Measurements from ENCODE around the gene SHB. TPM values are rescaled to one million over a fixed set of nuclear protein-coding genes. Genes with fewer than 3 reads are reported as not detected.

SHB gene, protein sequence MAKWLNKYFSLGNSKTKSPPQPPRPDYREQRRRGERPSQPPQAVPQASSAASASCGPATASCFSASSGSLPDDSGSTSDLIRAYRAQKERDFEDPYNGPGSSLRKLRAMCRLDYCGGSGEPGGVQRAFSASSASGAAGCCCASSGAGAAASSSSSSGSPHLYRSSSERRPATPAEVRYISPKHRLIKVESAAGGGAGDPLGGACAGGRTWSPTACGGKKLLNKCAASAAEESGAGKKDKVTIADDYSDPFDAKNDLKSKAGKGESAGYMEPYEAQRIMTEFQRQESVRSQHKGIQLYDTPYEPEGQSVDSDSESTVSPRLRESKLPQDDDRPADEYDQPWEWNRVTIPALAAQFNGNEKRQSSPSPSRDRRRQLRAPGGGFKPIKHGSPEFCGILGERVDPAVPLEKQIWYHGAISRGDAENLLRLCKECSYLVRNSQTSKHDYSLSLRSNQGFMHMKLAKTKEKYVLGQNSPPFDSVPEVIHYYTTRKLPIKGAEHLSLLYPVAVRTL
- polyA plus RNA-seq (ENCODE audit: insufficient read length in 4 of 4): 10 to 100 TPM; 14.8 to 24.6 (median 15.7) TPM

DNA sequence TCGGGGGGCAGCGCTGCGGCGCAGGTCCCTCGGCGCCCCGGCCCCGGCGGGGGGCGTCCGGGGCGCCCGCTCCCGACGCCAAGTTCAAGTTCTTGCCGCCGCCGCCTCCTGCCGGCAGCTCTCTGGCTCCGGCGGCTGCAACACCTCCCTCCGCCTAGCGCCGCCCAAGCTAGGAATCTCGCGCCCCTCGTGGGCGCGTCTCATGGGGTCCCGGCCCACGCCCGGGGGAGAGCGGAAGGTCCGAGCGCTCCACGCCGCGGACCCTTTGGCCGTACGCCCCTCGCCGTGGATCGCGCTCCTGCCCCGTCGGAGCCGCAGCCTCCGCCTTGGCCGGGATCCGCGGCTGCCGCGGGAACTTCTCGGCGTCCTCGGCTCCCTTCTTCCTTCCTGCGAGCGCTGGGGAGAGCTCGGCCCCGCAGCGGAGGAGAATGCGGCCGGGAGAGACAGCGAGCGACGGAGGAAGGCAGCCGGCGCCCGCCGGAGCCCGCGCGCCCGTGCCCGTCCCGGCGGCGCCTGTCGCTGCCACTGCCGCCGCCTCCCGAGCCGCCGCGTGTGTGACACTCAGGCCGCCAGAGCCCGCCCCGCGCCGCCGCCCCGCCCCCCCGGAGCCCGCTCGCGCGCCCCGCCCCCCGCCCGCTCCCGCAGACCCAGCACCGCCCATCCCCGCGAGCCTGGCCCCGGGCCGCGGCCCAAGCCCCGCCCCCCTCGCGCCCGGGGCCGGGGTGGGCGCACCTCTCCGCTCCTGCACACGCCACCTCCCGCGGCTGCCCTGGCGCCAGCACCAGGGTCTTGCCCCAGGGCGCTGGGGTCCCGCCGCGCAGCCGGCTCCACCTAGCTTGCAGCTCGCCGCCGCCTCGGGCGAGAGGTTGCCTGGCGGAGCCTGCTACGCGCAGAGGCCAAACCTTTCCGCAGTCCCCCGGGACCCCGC is at the start of gene SHB:
SHB (minus strand) TSS at position 527 of the 928 bp plus-strand sequence. CDS start 582 bp downstream, outside the sequence.
- peak in 3 of 4 donors; percentile 57 to 70 (median 60) for DNase-seq (ENCODE audit: low read depth in 4 of 4, low spot score in 3 of 4)

DNA sequence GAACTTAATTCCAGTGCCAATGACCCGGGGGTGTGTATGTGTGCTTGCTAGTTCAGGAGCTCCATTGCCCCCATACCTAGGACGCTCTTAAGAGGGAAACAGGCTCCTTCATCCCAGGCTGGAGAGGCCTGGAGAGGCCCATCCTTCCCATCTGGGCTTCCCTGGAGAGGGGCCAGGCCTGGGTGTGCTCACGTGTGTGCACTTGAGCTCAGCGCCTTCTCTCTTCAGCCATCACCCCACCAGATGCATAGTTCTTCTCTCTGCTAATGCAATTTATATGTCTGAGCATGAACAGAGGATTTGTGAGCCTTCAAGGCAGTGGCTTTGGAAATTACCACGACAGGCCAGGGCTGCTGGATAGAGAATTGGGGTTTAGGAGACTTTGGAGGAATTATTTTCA is 48.6 kb upstream of the SHB start:
- DNase-seq (ENCODE audit: low read depth in 4 of 4, low spot score in 3 of 4): no peak

DNA sequence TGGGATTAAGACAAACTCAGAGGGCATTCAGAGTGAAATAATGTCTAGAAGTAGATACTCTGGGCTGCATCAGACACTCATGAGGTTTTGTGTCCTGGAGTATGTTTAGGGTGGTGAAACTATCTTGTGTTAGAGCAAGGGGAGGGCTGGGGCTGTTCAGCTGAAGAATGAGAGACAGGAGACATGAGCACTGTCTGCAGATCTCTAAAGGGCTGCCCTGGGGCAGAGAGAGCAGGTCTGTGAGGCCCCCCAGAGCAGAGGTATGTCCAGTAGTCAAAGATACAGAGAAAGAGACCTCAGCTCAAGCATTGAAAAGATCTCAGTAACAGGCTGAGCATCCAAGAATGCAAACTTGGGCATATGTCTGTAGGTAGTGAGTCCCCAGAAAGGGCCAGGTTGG is 45.9 kb upstream of the SHB start:
- DNase-seq (ENCODE audit: low read depth in 4 of 4, low spot score in 3 of 4): no peak

DNA sequence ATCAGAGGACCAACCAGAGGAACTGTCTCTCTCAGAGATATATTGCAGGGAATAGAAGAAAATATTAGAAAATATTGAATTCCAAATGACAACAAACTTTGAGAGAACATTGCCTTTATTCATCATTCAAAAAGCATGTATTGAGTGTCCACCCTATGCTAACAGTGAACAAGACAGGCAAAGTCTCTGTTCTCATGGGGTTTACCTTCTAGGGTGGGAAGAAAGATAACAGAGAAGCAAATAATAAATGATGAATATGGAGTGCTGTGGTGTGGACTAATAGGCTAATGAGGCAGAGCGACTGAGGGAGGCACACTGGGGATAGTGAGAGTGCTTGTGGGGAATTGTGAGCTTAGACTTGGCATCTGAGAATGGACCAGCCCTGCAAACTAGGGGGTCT is 43.4 kb upstream of the SHB start:
- no peak for DNase-seq (ENCODE audit: low read depth in 4 of 4, low spot score in 3 of 4)

DNA sequence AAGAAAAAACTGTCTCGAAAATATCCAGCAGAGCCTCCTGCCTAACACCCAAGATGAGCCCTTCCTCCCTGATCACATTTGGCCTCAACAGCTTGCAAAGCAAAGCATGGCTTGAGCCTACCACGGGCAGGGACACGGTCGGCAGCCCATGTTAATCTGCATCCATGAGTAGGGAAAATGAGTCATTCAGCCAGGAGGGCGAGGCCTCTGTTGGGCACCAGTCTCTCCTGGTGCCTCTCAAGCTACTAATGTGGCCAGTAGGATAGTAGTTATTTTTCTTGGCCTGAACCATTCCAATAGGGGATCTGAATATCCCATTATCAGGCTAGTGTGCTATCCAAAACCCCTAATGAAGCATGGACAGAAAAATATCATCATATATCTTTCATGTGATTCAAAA is 43.0 kb upstream of the SHB start:
- DNase-seq (ENCODE audit: low read depth in 4 of 4, low spot score in 3 of 4): no peak

DNA sequence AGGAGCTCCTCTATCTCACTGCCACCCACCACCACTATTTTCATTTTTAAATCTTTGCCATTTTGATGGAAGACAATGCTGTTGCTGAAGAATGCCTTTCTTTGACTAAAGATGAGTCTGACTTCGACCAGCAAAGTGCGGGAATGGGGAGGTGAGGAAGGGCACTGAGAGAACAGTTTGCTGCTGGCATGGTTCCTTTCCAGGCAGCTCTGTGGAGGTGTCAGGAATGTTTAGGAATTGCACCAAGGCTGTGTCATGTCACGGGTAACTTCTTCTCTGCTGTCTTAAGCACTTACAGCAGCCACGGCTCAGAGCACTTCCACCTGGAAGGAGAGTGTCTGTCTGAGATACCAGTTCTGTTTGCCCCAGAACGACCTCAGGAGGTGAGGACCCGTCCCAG is 41.4 kb upstream of the SHB start:
- DNase-seq (ENCODE audit: low read depth in 4 of 4, low spot score in 3 of 4): no peak

DNA sequence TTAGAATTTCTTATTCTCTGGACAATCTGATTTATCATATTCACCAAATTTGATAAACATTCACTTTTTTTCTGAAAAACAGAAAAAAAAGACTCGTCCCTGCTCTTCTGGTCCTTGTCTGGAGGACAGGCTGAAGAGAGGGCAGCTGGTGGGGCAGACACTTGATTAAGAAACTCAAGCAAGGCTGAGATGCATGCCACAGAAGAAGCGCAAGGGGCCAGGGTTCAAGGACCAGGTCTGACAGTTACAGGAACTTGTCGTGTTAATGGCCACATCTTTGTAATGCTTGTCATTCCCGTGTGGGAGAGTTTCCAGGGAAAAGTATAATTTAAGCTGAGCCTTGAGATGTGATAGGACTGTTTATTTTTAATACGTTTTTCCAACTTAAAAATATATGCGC is 40.6 kb upstream of the SHB start:
- no peak for DNase-seq (ENCODE audit: low read depth in 4 of 4, low spot score in 3 of 4)

DNA sequence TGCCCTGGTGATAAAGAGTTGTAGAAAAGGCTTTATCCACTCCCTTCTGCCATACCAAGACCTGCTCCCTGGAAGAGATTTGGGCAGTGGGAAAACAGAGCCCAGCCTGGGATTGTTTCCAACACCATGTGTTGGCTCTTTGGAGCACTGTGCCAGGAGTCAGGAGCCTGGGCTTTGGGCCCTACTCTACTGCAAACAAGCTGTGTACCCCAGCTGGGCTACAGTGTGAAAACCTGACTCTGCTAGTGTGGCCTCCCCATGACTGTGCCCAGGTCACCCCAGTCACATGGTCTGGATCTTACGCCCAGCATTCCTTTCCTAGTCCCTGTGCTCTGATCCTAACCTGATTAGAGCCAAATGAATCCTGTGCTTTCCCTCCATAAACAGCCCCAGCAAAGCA is 39.3 kb upstream of the SHB start:
- DNase-seq (ENCODE audit: low read depth in 4 of 4, low spot score in 3 of 4): no peak

DNA sequence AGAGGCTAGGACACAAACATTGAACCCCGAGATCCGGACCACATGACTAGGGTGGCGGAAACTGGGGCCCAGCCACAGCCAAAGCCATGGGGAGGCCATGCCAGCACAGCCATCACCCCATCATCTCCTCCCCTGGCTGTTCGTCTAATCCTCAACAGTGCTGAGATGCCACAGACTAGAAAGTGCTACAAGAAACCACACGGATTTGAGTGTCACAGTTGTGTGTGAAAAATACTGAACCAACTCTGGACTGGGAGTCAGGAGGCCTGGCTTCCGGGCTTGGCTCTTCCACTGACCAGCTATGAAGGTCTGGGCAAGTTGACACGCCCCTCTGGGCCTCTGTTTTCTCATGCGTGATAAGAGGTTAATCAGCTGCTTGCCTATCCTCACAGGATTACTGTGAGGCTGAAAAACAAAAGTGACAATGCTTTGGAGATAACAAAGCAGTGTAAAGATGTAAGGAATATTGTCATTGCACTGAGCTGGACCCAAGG is 38.8 kb upstream of the SHB start:
- DNase-seq (ENCODE audit: low read depth in 4 of 4, low spot score in 3 of 4): no peak

DNA sequence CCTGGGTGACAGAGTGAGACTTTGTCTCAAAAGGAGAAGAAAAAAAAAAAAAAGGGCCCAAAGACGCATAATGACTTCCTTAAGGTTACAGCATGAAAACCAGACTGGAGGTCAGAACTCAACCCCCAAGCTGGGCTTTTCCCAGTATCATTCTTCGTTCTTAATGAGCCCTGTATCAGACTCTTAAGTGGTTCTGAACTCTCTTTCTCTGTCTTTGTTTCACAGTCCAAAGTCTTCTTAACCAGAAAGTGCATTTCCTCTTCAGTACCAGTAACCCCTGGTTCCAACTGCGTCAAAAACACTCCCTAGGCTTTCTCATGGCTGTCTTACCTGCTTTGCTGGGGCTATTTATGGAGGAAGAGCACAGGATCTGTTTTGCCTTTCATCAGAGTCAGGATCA is 38.4 kb upstream of the SHB start:
- DNase-seq (ENCODE audit: low read depth in 4 of 4, low spot score in 3 of 4): no peak

DNA sequence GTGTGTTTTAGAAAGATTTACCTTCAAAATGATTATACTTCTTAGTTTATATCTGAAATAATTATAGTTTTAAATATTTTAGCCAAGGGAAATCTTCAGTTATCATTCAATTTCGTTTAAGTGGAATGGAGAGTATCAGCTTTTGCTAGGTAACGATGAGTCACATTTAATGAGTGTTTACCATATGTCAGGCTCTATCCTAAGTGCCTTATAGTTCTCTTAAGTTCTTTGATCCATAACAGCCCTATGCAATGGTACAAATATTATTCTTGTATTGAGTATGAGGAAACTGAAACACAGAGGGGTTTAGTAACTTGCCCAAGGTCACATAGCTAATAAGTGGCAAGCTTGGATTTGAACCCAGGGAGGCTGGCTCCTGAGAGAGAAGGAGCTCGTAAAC is 37.5 kb upstream of the SHB start:
- DNase-seq (ENCODE audit: low read depth in 4 of 4, low spot score in 3 of 4): no peak

DNA sequence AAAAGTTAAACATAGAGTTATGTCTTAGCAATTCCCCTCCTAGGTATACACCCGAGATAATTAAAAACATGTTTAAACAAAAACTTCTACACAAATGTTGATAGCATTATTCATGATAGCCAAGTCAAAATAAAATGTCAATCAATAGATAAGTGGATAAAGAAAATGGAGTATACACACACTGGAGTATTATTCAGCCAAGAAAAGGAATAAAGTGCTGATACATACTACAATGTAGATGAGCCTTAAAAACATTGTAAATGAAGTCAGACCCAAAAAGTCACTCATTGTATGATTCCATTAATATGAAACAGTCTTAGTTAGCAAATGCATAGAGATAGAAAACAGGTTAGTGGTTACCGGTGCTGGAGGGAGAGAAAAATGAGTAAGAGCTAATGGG is 34.3 kb upstream of the SHB start:
- DNase-seq (ENCODE audit: low read depth in 4 of 4, low spot score in 3 of 4): no peak

DNA sequence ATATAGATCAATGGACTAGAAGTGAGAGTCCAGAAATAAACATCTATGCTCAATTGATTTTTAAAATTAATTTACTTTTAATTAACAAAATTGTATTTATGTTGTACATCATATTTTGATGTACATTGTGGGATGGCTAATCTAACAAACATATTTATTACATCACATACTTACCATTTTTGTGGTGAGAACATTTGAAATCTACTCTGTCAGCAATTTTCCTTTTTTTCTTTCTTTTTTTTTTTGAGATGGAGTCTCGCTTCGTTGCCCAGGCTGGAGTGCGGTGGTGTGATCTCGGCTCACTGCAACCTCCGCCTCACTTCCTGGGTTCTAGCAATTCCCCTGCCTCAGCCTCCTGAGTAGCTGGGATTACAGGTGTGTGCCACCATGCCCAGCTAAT is 32.4 kb upstream of the SHB start:
- no peak for DNase-seq (ENCODE audit: low read depth in 4 of 4, low spot score in 3 of 4)

DNA sequence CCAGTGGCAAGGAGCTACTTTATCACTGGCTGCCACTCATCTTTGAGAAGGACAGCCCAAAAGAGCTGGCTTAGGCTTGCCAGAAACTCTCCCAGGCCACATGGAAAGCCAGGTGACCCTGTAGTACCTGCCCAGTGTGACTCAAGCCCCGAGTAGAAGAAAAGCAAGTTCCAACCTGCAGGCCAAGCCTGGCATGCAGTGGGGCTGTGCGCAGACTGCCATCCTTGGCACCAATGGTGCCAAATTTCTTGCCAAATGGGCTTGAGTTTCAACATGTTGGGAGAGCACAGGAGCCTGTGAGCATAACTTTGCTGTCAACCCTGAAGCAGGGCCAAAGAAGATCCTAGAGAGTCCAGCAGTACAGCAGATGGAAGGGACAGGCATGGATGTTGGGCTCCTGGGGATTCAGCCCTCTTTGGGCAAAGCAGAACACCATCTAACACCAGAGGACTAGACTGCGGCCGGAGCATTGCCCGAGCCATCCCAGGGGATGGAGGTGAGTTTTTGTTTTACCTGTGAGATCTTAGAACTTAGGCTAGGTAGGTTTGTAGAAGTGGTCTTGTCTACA is 27.3 kb upstream of the SHB start:
- DNase-seq (ENCODE audit: low read depth in 4 of 4, low spot score in 3 of 4): no peak

DNA sequence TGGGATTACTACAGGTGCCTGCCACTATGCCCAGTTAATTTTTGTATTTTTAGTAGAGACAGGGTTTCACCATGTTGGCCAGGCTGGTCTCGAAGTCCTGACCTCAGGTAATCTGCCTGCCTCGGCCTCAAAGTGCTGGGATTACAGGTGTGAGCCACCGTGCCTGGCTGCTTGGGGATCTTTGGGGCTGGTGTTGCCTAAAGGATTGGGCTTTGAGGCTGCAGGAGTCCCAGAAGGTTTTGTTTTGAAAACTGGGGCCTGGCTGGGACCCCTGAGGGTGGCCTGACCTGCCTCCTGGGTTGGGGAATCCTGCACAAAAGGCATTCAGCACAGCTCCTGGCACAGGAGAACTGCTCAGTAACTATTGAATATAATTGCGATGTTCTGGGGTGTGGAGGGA is 25.1 kb upstream of the SHB start:
- DNase-seq (ENCODE audit: low read depth in 4 of 4, low spot score in 3 of 4): no peak

DNA sequence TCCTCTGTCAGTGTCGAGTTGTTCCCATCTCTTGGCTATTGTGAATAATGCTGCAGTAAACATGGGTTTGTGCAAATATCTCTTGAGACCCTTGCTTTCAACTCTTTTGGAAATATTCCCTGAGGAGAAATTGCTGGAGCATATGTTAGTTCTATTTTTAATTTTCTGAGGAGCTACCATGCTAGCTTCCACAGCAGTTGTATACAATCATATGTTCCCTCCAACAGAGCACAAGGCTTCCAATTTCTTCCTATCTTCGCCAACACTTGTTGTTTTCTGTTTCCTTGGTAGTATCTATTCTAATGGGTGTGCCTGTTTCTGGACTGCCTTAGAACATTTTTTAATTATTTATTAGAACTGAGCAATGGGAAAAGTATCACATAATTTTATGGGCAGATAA is 23.6 kb upstream of the SHB start:
- no peak for DNase-seq (ENCODE audit: low read depth in 4 of 4, low spot score in 3 of 4)

DNA sequence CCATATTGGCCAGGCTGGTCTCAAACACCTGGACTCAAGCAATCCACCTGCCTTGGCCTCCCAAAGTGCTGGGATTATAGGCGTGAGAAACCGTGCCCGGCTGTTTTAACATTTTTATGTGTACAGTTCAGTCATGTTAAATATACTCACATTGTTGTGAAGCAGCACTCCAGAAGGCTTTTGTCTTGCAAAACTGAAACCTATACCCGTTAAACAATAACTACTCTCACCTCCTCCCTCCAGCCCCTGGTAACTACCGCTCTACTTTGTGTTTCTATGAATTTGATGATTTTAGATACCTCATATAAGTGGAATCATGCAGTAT is 23.1 kb upstream of the SHB start:
- no peak for DNase-seq (ENCODE audit: low read depth in 4 of 4, low spot score in 3 of 4)

DNA sequence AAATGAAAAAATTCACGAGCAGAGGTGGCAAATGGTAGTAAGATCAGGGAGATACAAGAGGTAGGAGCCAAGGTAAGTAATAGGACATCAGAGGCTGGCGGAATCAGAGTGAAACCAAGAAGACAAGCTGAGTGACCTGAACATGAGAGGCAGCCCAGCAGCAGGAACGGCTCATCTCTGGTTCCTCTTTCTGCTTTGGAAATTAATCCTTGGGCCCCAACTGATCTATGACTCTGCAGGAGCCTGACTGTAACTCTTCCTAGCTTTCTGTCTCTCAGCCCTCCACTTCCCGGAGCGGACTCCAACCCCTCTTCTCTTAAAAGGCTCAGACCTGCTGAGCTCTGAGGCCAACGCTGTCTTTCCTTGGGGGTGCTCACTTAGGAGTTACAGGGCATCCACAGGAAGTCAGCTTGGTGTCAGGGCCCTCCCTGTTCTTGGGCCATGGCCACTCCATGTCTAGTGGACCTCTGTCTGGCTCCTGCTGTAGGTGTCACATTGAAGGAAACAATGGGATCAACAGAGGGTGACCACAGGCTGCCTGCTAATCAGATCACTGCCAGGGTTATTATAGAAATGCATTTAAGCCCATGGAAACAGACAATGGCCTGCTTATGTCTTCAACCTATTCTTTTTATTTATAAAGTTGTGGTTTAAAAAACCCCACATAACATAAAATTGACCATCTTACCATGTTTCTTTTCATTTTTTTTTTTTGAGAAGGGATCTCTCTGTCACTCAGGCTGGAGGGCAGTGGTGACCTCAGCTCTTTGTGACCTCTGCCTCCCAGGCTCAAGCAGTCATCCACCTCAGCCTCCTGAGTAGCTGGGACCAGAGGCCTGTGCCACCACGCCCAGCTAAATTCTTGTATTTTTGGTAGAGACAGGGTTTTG is 22.5 kb upstream of the SHB start:
- no peak for DNase-seq (ENCODE audit: low read depth in 4 of 4, low spot score in 3 of 4)

DNA sequence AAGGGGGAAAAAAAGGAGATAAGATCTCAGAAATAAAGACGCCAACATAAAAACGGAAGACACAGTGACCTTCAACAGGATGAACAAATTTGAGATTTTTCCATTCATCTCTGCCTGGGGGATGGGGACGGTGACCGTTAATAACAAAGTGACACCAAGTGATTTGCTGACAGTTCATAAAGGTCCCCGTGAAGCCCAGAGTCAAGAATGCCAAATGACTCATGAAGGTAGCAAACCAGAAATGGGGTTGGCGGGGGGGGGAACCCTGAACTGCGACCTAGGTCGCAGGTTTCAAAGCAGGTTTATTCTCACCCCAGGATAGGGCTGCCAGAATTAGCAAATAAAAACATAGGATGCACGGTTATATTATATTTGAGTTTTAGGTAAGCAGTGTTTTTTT is 21.1 kb upstream of the SHB start:
- DNase-seq (ENCODE audit: low read depth in 4 of 4, low spot score in 3 of 4): no peak

All from right renal pelvis (tissue), 4 donors.